DMS 273 treated with DMSO at 0.1 percent for 48 hours (cell line): ENCODE data around the gene LRRC52.
A peak's percentile ranks its signal among the peaks of the same experiment; 100 is the strongest.

Experiments
- DNase-seq: peaks from one replicate; lab custom pipeline; 2025; lab: John Stamatoyannopoulos, UW

The LRRC52 gene, protein sequence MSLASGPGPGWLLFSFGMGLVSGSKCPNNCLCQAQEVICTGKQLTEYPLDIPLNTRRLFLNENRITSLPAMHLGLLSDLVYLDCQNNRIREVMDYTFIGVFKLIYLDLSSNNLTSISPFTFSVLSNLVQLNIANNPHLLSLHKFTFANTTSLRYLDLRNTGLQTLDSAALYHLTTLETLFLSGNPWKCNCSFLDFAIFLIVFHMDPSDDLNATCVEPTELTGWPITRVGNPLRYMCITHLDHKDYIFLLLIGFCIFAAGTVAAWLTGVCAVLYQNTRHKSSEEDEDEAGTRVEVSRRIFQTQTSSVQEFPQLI

DNA sequence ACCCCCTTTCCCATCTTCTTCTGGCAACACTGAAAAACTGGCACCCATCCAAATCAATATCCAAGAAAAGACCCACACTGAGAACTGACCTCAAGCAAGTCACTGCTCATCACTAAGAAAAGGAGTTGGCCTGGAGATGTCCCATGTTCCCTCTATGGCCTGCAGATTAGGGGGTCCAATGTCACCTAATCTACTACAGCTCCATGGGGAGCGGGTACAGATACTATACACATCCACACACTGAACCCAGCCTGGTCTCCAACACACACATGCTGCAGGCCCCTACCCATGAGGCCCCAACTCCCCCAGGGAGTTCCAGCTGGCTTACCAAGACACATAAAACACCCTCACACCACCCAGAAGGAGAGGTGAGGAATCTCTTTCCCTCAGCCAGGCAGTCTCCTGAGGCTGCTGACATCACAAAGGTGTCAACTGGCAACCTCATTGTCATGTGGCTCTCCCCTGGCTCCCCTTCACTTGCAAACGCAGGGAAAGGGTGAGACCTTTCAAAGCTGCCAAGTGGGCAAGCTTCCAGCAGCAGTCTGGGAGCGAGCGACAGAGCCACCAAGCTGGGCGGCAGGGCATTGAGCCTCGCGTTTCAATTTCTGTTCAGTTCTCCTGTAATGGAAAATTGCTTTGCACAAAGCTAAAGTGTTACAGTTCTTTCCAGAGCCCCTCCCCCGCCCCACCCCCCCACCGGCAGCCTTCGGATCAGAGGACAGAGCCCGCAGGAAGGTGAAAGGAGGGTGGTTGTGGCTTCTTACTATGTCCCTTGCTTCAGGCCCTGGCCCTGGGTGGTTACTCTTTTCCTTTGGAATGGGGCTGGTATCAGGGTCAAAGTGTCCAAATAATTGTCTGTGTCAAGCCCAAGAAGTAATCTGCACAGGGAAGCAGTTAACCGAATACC, at the start of gene LRRC52:
Gene LRRC52 (plus strand): TSS at position 469 of the 907 bp plus-strand sequence. CDS start 297 bp downstream, at position 766.
- peak; percentile 32 for DNase-seq

DNA sequence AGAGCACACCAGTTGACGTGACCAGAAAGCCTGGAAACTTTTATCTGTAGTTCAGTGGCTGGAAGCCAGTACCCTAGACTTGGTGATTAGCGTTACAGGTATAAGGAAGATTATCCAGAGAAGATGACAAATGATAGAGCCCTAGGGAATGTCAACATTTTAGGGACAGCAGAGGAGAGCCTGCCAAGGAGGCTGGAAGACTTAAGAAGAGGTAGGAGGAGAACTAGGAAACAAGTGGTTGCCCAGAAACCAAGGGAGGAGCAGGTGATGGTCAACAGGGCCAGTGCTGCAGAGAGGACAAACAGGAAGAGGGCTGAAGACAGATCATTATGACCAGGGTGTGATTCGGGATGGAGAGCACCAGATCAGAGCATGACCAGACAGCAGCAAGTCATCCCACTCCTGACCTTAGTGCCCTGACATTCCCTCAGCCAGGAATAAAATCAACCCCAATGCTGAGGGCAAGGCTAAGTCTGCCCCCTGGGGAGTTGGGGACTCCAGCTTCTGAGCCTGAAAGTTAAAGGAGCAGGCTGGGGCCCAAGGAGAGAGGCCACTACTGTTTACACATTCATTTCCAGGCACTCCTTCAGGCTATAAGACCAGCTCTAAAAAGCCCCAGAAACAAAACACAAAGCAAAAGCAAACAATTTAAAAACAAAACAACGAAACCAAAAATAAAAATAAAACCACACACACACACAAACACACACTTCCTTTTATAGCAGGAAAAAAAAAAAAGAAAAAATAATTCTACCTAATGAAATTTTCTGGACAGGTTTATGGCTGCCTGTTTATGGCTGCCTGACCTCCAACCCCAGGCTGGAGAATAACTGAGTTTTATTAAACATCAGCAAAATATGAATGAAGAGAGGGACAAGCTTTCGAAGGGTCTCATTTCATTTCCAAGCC, 48.6 kb upstream of the LRRC52 start:
- no peak for DNase-seq

- no peak for DNase-seq
Observed at GRCh38 chr1:165495858-165496205, 48.0 kb upstream of the LRRC52 start.

DNA sequence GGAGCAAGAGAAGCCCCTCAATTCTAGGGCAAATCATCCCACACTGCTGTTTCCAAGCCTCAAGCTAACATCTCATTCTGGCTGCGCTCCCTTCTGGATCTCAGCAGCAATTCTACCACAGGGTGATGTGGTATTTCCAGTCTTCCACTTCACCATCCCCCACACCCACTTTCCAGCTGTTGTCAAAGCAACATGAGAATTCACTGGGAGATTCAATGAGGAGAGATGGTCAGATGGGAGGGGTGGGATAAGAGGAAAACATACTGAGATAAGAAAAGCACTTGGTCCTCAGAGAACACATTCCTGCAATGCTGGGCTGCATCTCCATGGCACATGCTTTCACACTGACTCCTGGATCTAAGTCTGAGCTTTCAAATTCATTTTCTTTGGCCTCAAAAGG, 47.3 kb upstream of the LRRC52 start:
- DNase-seq: no peak

DNA sequence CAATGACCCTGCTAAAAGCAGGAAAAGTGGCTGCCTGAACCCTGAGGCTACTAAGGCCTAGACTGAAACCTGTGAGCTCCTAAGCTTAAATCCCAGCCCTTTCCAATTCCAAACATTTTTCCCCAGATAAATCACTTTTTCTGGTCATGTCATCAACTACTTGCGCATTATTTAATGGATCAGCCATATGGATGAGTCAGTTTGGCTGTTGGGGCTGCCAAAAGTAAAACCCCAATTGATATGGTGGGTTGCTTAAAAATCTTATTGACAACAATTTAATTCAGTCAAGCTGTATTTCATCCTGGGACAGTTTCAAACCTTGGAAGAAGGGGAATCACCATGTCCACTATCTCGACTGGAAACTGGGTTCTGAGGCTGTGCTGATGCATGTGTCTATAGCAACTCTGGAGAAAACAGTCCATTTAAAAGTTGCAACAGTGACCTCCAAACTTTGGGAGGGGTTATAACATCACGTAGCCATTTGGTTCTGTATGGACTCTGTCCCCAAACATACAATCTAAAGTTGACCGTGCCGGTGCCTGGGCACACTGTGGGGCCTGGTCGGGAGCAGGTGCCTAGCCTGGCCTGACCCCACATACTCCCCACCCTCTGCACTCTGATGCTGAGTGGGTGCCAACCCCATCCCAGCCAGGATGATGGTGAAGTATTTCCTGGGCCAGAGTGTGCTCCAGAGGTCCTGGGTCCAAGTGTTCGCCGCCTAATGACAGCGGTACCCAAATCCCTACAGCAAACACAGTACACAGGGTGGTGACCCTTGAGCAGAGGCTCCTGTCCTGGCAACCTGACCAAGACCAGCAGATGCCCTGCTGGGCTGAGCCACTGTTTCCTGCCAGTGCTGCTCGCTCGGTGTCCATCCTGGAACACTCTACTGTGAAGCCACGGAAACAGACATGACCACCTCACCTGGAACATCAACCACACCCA, 46.5 kb upstream of the LRRC52 start:
- DNase-seq: no peak

DNA sequence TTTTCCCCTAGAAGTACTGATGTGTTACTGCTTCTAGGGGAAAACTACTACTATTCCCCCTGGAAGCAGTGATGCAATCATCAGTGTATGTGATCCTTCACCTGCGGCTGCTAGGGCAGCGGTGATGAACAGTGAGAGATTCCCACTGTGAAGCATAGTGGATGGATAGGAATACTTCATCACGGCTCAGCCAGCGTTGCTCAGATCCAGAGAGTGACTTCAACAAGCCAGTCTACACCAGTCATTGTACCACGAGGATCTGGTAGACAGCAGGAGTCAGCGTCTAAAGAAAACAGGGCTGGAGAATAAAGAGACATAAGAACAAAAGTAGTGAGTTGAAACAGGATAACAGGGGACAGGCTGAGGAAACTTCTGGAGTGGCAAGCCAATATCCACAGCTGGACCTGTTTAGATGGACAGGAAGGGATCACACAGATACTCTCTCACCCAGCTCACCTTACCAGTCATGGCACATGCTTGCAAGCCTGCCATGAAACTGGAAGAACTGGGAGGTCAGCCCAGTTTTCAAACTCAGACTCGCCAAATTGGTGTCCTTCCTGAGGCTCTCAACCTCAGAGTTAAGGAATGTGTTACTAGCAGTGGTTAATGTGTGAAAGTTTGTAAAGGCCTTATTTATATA, 42.4 kb upstream of the LRRC52 start:
- DNase-seq: no peak

GRCh38 chr1:165501970-165502348, 41.8 kb upstream of the LRRC52 start:
- DNase-seq: no peak

- DNase-seq: no peak
Observed at GRCh38 chr1:165507570-165507969, 36.2 kb upstream of the LRRC52 start.

DNA sequence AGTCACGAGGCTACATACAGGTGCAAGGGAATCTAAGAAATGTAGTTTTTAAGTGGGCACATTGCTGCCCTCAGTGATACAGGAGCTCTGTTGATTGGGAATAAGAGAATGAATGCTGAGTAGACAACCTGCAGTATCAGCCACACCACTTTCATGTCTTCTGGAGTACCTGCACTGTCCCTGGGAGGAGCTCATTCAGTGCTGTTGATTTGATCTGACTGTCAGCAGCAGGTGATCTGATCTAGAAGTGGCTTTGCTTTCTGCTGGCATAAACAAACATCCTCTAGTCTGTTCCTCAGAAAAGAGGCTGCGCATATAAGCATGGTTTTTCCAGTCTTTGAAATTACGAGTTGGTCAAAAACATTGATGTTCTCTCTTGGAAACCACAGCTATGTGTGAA, 35.5 kb upstream of the LRRC52 start:
- DNase-seq: no peak

DNA sequence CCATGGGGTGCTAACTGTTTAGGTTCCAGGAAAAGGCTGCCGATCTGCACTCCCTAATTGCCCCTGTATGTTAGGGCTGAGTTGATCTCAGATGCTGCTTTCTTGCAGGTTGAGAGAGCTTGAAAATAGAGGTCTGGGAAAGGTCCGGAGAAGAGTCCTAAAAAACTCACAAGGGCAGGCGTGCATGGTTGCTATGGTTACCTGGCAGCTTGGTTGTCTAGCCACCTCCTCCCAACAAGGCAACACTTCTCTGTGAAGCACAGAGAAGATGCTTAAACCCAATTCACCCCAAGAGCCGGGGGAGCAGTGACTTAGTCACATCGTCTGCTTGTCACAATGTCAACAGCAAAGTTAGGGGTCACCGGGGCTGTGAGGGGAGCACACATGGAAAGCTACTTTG, 31.0 kb upstream of the LRRC52 start:
- no peak for DNase-seq

- no peak for DNase-seq
Observed at GRCh38 chr1:165516469-165516868, 27.3 kb upstream of the LRRC52 start.

DNA sequence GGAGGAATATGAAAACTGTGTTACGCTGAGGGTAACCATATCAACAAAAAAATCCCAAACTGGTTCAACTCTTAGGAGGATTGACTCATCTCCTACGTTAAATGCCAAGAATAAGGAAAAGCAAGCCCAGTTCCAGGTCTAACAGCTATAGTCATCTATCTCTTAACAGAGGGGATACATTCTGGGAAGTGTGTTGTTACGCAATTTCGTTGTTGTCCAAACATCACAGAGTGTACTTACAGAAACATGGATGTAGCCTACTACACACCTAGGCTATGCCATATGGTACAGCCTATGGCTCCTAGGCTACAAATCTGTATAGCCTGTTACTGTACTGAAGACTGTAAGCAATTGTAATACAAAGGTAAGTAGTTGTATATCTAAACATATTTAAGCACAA, 23.2 kb upstream of the LRRC52 start:
- no peak for DNase-seq

- DNase-seq: no peak
Observed at GRCh38 chr1:165524639-165525285, 19.0 kb upstream of the LRRC52 start.

- DNase-seq: no peak
Observed at GRCh38 chr1:165525708-165526107, 18.1 kb upstream of the LRRC52 start.

DNA sequence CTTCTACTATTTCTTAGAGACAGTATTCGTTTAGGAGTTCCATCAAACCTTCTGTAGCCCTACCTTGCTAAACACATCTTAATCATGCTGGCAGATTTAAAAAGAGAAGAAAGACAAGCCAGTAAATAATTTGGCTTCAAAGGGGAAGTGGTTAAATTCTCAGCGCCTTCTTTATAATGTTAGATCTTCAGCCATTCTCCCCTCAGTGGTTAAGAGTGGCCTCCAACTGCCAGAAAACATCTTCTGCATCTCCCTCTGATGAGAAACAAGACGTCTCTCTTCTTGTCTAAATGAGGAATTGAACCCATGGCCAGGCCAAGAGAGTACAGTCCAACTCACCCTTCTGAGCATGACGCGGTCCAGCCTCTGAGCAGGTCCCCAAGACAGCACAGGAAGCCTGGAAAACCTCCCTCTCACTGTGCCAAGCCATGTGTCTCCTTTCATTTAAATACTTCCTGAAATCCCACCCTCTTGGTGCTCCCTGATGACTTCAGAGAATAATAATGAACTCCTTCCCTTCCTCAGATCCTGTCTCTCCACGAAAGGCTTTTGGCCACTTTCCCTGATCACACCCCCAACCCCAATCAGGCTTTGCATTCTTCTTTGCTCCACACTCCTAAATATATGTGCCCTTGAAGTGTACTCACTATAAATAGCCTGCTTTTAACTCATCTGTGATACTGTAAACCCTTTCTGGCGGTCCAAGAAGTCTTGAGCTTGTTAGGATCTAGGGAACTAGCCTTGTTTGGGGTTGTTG, 16.4 kb upstream of the LRRC52 start:
- no peak for DNase-seq

- peak; percentile 23 for DNase-seq
Observed at GRCh38 chr1:165531021-165531420, 12.8 kb upstream of the LRRC52 start.

DNA sequence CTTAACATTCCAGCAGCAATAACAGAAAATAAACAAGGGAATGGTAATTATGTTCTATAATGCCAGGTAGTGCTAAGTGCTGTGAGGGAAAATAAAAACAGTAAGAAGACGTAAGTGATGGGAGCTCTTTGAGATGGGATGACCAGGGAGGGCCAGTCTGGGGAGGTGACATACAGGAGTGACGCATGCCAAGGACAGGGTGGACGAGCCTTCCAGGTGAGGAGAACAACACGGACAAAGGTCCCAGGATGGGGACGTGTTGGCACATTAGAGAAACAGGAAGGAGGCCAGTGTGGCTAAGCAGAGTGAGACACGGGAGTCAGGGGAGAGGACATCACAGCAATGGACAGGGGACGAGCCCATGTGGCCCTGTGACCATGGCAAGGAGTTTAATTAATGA, 11.7 kb upstream of the LRRC52 start:
- DNase-seq: no peak

GRCh38 chr1:165533254-165533653, 10.5 kb upstream of the LRRC52 start:
- no peak for DNase-seq

- DNase-seq: no peak
Observed at GRCh38 chr1:165536016-165536415, 7.8 kb upstream of the LRRC52 start.
